ENCODE results near the gene LIPT2.

LIPT2 gene

DNA sequence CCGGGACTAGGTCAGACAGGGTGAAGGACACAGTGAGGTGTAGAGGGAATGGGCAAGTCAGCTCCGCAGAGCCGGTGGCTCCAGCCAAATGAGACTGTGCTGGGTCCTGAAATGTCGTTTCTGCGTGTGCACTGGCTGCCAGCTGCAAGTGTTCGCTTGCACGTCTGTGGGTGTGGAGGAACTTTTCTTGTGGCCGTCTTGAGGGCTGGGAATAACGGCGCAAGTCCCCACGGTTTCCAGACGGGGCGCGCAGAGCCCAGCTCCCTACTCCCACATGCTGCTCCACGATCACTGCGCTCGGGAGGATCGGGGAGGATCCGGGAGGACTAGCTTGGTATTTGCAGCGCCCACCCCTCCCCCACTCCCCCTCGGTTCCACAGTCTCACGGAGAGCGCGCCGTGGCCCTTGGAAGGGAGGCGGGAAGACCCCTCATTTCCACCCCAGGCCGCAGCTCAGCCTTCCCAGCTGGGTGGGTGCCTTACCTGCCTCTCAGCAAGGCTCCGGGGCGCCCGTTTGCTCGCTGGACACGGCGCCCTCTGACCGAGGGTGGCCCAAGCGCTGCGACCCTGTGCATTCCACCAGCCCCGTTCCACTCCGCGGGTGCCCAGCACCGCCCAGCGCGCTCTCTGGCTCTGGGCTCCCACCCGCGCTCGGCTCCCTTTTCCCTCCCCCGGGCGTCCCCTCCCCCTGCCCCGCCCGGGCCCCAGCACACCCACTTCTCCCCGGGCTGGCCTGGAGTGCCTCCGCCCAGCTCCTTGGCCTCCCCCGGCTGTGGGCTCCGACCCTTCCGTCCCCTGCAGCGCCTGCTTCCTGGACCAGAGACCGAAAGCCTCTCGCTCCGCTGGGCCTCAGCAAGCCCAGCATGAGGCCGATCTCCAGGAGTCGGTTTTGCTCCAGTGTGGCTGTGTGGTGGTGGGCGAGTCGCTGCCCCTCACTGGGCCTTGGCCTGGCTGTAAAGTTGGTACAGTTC is 26.3 kb downstream of the LIPT2 start, which contains the start of gene KCNE3:
TSS of gene KCNE3 (minus strand) at position 634 of the 970 bp plus-strand sequence. CDS start 9,986 bp downstream, outside the sequence.
- no peak for DNase-seq (ENCODE audit: low read depth in 2 of 3, low spot score in 2 of 3)

DNA sequence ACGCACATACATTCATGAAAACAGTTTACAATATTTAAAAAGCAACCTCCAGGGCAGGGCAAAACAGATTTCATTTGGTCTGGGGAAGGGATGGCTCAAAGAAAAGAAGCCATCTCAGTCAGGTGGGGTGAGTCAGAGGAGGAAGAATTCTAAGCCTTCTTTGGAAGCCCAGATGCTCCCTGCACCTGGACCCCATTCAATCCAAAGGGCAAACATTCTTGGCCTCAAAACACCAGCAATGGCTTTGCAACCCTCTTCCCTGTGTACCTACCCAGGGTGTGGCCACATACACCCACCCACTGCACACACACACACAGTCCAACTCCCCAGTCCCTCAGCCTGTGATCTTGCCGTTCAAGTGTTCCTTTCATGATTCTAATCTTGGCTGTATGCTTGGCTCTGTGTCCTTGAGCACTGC is 28.2 kb downstream of the LIPT2 start:
- no peak for DNase-seq (ENCODE audit: low read depth in 2 of 3, low spot score in 2 of 3)

GRCh38 chr11:74464746-74465145 is 28.8 kb downstream of the LIPT2 start:
- DNase-seq (ENCODE audit: low read depth in 2 of 3, low spot score in 2 of 3), result no peak

- DNase-seq (ENCODE audit: low read depth in 2 of 3, low spot score in 2 of 3), result no peak
These were observed 30.3 kb downstream of the LIPT2 start for GRCh38 chr11:74463216-74463615.

GRCh38 chr11:74462631-74463030 is 30.9 kb downstream of the LIPT2 start:
- DNase-seq (ENCODE audit: low read depth in 2 of 3, low spot score in 2 of 3), result no peak

- no peak for DNase-seq (ENCODE audit: low read depth in 2 of 3, low spot score in 2 of 3)
These were observed 31.5 kb downstream of the LIPT2 start for GRCh38 chr11:74462009-74462408.

DNA sequence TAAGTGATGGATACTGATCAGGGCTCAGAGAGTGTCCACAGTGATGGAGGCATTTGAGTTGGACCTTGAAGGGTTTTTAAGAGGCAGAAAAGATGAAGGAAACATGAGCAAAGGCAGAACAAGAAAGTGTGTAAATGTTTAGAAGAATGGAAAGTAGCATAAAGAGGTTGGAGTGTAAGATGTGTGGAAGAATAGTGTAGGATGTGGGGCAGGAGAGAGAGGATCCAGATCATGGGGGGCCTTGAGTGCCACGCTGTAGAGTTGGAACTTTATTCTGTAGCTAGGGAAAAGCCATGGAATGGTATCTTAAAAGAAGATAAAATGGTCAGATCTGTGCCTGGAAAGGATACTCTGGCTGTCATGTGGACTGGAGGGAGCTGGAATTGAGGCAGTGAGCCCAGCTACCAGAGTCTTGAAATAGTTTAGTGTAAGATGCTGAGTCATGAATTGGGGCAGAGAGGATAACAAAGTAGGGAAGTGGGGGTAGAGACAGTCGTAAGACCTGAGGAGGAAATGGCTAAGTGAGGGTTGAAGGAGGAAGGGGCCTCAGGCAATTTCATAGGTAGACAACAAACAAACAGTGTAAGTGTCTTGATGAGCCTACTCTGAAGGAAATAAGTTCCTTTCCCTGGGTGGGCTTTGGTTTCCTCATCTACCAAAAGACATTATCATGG is 32.9 kb downstream of the LIPT2 start:
- no peak for DNase-seq (ENCODE audit: low read depth in 2 of 3, low spot score in 2 of 3)

DNA sequence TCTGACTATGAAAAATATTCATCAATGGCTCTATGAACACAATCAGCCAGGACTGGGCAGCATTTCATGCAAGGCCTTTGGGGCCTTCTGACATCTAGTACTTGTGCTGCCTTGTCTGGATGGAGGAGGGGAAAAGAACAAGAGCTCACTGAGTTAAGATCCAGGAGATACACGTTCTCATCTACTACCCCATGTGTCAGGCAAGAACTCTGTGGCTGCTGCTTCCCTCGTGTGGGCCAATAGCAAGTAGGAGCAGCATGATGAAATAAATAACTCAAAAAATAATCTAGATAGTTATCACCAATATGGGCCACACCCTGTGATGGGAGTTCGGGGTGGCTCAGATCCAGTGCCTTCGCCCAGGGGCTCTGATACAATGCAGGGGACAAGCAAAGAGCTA is 33.5 kb downstream of the LIPT2 start:
- DNase-seq (ENCODE audit: low read depth in 2 of 3, low spot score in 2 of 3), result no peak

- DNase-seq (ENCODE audit: low read depth in 2 of 3, low spot score in 2 of 3), result no peak
These were observed 33.9 kb downstream of the LIPT2 start for GRCh38 chr11:74459584-74459983.

DNA sequence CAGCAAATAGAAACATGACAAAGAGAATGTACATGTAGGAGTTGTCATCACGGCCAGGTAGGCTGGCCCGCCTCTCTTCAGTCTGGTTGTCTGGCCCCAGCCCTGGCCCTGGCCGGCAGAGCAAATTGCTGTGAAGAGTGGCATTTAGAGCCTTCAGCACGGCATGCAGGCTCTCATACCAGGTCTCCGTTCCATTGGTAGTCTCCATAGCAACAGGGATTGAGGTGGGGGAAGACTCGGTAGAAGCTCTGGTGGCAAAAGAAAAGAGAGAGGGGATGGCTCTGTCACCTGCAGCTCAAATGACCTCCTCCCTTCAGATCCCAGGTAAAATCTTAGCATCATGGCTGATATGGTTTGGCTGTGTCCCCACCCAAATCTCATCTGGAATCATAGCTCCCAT is 36.2 kb downstream of the LIPT2 start:
- no peak for DNase-seq (ENCODE audit: low read depth in 2 of 3, low spot score in 2 of 3)

GRCh38 chr11:74453373-74453975 is 40.0 kb downstream of the LIPT2 start:
- DNase-seq (ENCODE audit: low read depth in 2 of 3, low spot score in 2 of 3), result peak; percentile 14 to 30 (median 26)

GRCh38 chr11:74452366-74452765 is 41.2 kb downstream of the LIPT2 start:
- DNase-seq (ENCODE audit: low read depth in 2 of 3, low spot score in 2 of 3), result no peak

DNA sequence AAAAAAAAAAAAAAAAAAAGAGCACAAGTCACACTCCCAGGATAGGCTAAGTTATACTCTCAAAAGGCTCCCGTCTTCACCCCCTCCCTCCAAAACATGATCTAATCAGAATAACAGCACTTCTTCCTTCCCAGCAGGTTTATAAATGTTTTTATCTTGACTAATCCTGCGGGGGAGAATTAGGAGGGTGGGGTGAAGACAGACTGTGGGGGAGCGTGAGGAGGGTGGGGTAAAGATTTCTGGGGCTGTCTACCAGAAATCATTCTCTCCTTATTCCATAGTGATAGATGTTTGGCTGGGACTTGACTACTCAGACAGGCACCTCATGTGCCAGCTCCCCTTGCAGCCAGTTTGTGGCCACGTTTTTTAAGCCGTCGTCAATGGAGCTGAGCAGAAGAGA is 43.2 kb downstream of the LIPT2 start:
- no peak for DNase-seq (ENCODE audit: low read depth in 2 of 3, low spot score in 2 of 3)

DNA sequence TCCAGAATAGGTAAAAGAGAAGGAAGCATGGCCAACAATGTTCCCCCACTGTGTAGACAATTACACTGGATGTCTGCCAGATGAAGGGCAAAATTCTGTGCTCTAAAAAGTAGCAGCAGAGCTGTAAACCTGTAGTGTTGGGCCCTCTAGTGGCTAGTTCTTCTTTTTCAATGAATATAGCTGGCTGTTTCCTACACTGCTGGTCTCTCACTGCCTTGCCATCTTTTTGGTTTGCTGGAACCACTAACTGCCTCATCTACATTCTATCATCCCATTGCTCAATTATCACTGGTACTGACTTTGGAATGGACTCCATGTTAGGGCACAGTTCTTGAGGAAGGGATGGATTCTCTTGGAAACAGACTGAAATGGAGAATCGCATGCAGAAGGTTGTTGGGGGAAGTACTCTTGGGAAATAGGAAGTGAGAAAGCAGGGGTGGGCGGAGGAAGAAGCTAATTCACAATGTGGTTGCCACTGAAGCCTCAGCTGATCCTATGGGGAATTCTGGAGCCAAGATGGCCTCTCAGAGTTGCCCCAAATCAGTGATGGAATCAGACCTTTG is 44.1 kb downstream of the LIPT2 start:
- peak in 1 of 3 experiments; percentile 13 for DNase-seq (ENCODE audit: low read depth in 2 of 3, low spot score in 2 of 3)

DNA sequence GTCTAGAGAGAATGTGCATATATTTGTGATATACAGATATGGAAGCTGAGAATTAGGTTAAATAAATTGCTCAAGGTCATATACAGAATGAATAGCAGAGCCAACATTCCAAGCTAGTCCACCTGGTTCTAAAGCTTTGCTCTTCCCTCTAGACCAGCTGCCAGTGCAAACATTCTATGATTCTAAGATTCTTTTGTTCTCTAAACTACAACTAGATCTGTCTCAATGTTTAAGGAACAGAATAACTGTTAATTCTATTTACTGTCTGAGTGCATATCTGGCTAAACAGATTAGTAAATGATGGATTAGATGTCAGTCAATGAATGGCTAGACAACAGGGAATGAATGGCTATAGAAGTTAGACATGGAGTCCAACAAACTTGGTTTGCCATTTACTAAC is 45.8 kb downstream of the LIPT2 start:
- DNase-seq (ENCODE audit: low read depth in 2 of 3, low spot score in 2 of 3), result no peak

DNA sequence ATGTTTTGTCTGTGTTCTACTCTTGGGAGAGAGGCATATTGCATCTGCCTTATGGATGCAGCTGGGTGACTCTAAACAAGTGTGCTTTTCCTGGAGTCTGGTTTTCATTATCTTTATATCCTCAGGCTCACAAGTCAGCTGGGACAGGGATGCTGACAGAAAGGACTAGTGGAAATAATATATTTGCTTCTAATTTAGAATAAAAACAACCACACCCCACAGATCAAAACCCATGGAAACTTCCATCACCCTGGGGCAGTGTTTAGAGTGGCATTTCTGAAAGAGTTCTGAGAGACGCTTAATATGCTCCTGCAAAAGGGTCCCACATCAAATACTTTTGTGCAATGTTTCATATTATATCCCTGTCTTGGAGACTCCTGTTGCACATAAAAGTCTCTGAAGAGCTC is 47.0 kb downstream of the LIPT2 start:
- DNase-seq (ENCODE audit: low read depth in 2 of 3, low spot score in 2 of 3), result no peak

DNA sequence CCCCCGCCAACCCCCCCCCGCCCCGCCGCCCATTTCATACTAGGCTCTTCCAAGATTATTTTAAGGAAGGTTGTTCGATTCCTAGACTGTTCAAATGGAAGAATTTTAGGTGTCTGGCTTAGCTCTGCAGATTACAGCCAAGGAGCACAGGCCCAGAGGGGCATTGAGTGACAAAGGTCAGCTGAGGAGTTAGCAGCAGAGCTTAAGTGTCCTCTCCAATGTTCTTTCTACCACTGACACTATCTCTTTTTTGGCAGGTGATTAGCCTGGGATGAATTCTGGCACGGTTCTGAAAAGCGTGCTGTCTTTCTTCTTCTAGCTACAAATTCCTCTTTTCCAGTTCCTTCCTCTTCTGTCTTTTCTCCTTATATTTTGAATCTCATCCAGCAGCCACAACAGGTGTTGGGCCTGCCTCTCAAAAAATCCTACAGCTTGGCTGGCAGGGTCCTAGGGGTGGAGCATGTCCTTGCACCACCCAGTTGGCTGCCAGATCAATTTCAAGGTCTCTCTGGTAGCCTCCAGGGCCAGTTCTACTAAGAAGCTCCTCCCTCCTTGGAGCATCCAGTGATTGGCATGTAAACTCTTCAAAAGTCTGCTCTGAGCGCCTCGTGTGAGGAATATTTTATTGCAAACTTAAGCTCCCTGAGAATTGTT is 49.2 kb downstream of the LIPT2 start:
- no peak for DNase-seq (ENCODE audit: low read depth in 2 of 3, low spot score in 2 of 3)

DNA sequence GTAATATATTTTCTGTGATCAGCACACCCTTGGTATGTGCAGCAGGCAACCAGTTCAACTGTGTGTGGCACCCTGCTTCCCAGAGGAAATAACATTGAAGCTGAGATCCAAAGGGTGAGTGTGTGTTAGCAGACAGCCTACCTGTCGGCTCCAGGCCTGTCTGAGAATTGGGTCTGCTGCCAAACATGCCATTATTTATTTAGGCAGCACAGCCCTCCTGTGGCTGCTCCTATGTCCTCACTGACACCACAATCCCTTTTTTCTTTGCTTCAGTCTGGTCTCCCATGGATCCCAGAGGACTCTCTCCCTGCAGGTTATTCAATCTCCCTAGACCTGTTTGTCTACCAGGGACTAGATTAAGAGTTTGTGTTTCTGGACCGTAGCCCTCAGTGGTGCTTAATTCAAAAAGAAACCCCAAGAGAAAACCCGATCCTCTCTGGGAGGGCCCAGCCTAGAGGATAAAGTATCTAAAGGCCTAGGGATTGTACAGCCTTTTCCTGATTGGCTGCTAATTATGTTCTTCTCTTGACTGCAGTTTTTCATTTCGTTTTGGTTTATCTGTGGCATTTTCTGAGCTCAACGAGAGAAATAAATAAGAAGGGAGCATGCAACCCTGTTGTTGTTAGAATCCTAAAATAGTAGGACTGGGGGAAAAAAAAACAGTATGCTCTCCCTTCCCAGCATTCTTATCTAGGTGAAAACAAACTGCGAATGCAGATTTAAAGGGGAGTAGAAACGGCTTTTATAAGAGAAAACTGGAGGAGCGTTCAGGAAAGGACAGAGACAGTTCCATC is 50.3 kb downstream of the LIPT2 start:
- DNase-seq (ENCODE audit: low read depth in 2 of 3, low spot score in 2 of 3), result no peak

DNA sequence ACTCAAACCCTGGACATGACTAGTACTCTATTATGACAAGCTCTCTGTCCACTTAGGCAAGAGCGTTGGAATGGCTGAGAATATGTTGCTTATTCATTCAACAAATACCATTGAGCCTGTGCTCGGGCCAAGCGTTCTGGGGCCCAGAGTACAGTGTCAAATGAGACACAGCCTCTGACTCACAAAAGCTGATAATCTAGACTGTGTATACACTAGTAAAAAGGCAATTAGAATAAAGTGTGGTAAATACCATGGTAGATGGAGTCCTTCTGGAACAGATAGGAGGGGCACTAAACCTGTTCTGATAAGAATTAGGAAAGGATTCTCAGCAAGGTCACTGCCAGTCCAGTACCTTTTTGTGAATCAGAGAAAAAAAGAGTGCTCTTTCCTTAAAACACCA is 50.9 kb downstream of the LIPT2 start:
- no peak for DNase-seq (ENCODE audit: low read depth in 2 of 3, low spot score in 2 of 3)

All from activated CD8-positive, alpha-beta memory T cell treated with anti-CD3 and anti-CD28 coated beads for 48 hours (primary cell).